SK-N-SH treated with all-trans-retinoic acid at 6 μM for 48 hours (cell line): ENCODE data around the gene FBXO27.
A peak's percentile ranks its signal among the peaks of the same experiment; 100 is the strongest.

Experiments used
- ATAC-seq: fragments of 200-7000 bp; cut with Tn5 transposase; 3 replicates; pipeline ENCODE4 v1.9.1; 2020; ENCODE audit warnings: mild to moderate bottlenecking, moderate library complexity
- BACH2 ChIP-seq: fragments of 250-450 bp; sonication (Bioruptor Pico); IDR thresholded peaks from 2 replicates; pipeline ENCODE4 v1.9.0; 2021; ENCODE audit warnings: mild to moderate bottlenecking, borderline replicate concordance
- CREB5 ChIP-seq: fragments of 250-450 bp; sonication (Bioruptor Pico); IDR thresholded peaks from 2 replicates; pipeline ENCODE4 v1.5.1; 2020; ENCODE audit warnings: low read depth, mild to moderate bottlenecking, moderate library complexity
- CSDC2 ChIP-seq: fragments of 250-450 bp; sonication (Bioruptor Pico); IDR thresholded peaks from 2 replicates; pipeline ENCODE4 v1.5.0; 2020; ENCODE audit warnings: mild to moderate bottlenecking, moderate library complexity
- ESRRG ChIP-seq: fragments of 250-450 bp; sonication (Bioruptor Pico); IDR thresholded peaks from 2 replicates; pipeline ENCODE4 v1.6.1; 2021; ENCODE audit warnings: mild to moderate bottlenecking
- GLIS3 ChIP-seq: fragments of 250-450 bp; sonication (Bioruptor Pico); IDR thresholded peaks from 2 replicates; pipeline ENCODE4 v1.5.0; 2020; ENCODE audit warnings: mild to moderate bottlenecking, moderate library complexity
- ISL1 ChIP-seq: fragments of 250-450 bp; sonication (Bioruptor Pico); IDR thresholded peaks from 2 replicates; pipeline ENCODE4 v2.1.2; 2022; ENCODE audit warnings: mild to moderate bottlenecking, moderate library complexity
- OSR1 ChIP-seq: fragments of 250-450 bp; sonication (Bioruptor Pico); IDR thresholded peaks from 2 replicates; pipeline ENCODE4 v1.8.0; 2022; ENCODE audit warnings: moderate library complexity, mild to moderate bottlenecking, inconsistent platforms
- PATZ1 ChIP-seq: fragments of 250-450 bp; sonication (Bioruptor Pico); IDR thresholded peaks from 2 replicates; pipeline ENCODE4 v1.8.0; 2020; ENCODE audit warnings: mild to moderate bottlenecking, moderate library complexity, borderline replicate concordance
- POU6F1 ChIP-seq: fragments of 250-450 bp; sonication (Bioruptor Pico); IDR thresholded peaks from 2 replicates; pipeline ENCODE4 v1.8.0; 2021; ENCODE audit warnings: low read depth, mild to moderate bottlenecking, moderate library complexity, borderline replicate concordance
- PPARA ChIP-seq: fragments of 250-450 bp; sonication (Bioruptor Pico); IDR thresholded peaks from 2 replicates; pipeline ENCODE4 v1.5.0; 2020; ENCODE audit warnings: mild to moderate bottlenecking, borderline replicate concordance
- RARB ChIP-seq: fragments of 250-450 bp; sonication (Bioruptor Pico); IDR thresholded peaks from 2 replicates; pipeline ENCODE4 v1.8.0; 2021; ENCODE audit warnings: mild to moderate bottlenecking, moderate library complexity
- SNAI2 ChIP-seq: fragments of 250-450 bp; sonication (Bioruptor Pico); IDR thresholded peaks from 2 replicates; pipeline ENCODE4 v1.5.0; 2020; ENCODE audit warnings: mild to moderate bottlenecking, moderate library complexity
- TCF4 ChIP-seq: fragments of 250-450 bp; sonication (Bioruptor Pico); IDR thresholded peaks from 2 replicates; pipeline ENCODE4 v1.8.0; 2021; ENCODE audit warnings: mild to moderate bottlenecking, moderate library complexity, borderline replicate concordance
- TOX ChIP-seq: fragments of 250-450 bp; sonication (Bioruptor Pico); IDR thresholded peaks from 2 replicates; pipeline ENCODE4 v1.8.0; 2021; ENCODE audit warnings: mild to moderate bottlenecking, moderate library complexity, borderline replicate concordance
- TSHZ2 ChIP-seq: fragments of 250-450 bp; sonication (Bioruptor Pico); IDR thresholded peaks from 2 replicates; pipeline ENCODE4 v1.5.0; 2020; ENCODE audit warnings: mild to moderate bottlenecking, moderate library complexity
- ZC3H10 ChIP-seq: fragments of 250-450 bp; sonication (Bioruptor Pico); IDR thresholded peaks from 2 replicates; pipeline ENCODE4 v1.5.1; 2021; ENCODE audit warnings: mild to moderate bottlenecking, moderate library complexity
- ZFP30 ChIP-seq: fragments of 450-650 bp; formaldehyde crosslinking; IDR thresholded peaks from 2 replicates; pipeline ENCODE4 v1.5.0; 2022; ENCODE audit warnings: mild to moderate bottlenecking, moderate library complexity
- ZNF565 ChIP-seq: fragments of 450-650 bp; formaldehyde crosslinking; conservative IDR thresholded peaks from 2 replicates; pipeline ENCODE4 v1.5.0; 2020; ENCODE audit warnings: low read depth, mild to moderate bottlenecking, moderate library complexity
- ZNF70 ChIP-seq: fragments of 450-650 bp; formaldehyde crosslinking; IDR thresholded peaks from 2 replicates; pipeline ENCODE4 v1.5.0; 2020; ENCODE audit warnings: mild to moderate bottlenecking, moderate library complexity

The FBXO27 gene

GRCh38 chr19:39038098-39038497, 5.7 kb upstream of the FBXO27 start:
- peak; percentile 100 for ATAC-seq
- no peak for TF ChIP-seq ISL1 (CRISPR knock-in tag)
- no peak for TF ChIP-seq OSR1
- TF ChIP-seq, all 23 proteins: peak for 0

GRCh38 chr19:39037194-39037593, 4.8 kb upstream of the FBXO27 start:
- no peak for TF ChIP-seq RARB (CRISPR knock-in tag)
- TF ChIP-seq TCF4 (CRISPR knock-in tag) = no peak
- no peak for TF ChIP-seq CREB5 (CRISPR knock-in tag)
- TF ChIP-seq ZNF565 (CRISPR knock-in tag) = no peak
- TF ChIP-seq ESRRG (CRISPR knock-in tag) = no peak
- no peak for TF ChIP-seq ISL1 (CRISPR knock-in tag)
- no peak for TF ChIP-seq GLIS3 (CRISPR knock-in tag)
- TF ChIP-seq TOX = no peak
- no peak for TF ChIP-seq TSHZ2 (CRISPR knock-in tag)
- no peak for TF ChIP-seq CSDC2
- no peak for TF ChIP-seq POU6F1 (CRISPR knock-in tag)
- TF ChIP-seq ZNF70 (CRISPR knock-in tag) = no peak
- TF ChIP-seq, all 23 proteins: peak for 0
- no peak for ATAC-seq

- ATAC-seq = no peak
- TF ChIP-seq SNAI2 (CRISPR knock-in tag) (no peak), POU6F1 (CRISPR knock-in tag) (no peak), CSDC2 (no peak), BACH2 (CRISPR knock-in tag) (no peak), ISL1 (CRISPR knock-in tag) (no peak), ZNF70 (CRISPR knock-in tag) (no peak), CREB5 (CRISPR knock-in tag) (no peak), PATZ1 (no peak), ESRRG (CRISPR knock-in tag) (no peak)
Observed at GRCh38 chr19:39036581-39036980, 4.2 kb upstream of the FBXO27 start.

- ATAC-seq = peak; percentile 94
- TF ChIP-seq TSHZ2 (CRISPR knock-in tag) (no peak), PPARA (no peak), SNAI2 (CRISPR knock-in tag) (no peak), TCF4 (CRISPR knock-in tag) (no peak), TOX (no peak), RARB (CRISPR knock-in tag) (no peak), ZC3H10 (CRISPR knock-in tag) (no peak), ZNF70 (CRISPR knock-in tag) (no peak), ZFP30 (CRISPR knock-in tag) (no peak), POU6F1 (CRISPR knock-in tag) (no peak), ISL1 (CRISPR knock-in tag) (no peak)
Observed at GRCh38 chr19:39031368-39032062, 834 bp downstream of the FBXO27 start.
